Lung (tissue), 12 donors: ENCODE results near the gene SNX22. TPM values are rescaled to one million over a fixed set of nuclear protein-coding genes. Genes with fewer than 3 reads are reported as not detected.
A peak's percentile ranks its signal among the peaks of the same experiment; 100 is the strongest.
"Not testable (repeated sequence)": the region's sequence is repeated elsewhere in the genome, so short reads cannot be mapped to it uniquely, and the experiment has no call there.

Experiments used
- ATAC-seq: fragments of 200-7000 bp; cut with Tn5 transposase; one replicate; pipeline ENCODE4 v1.9.1; 2020; ENCODE audit warnings: moderate number of reproducible peaks; ENCODE audit not compliant: insufficient read depth, low FRiP score
- DNase-seq, 3 donors: peaks; one replicate each; pipeline ENCODE4 v3.0.0-alpha.2; 2013 to 2017
- H3K27ac ChIP-seq, 2 donors: one replicate each; pipeline ENCODE4 v1.5.1; 2013; ENCODE audit warnings: mild to moderate bottlenecking in 2 of 2, moderate library complexity in 2 of 2, control low read depth in 1 of 2, inconsistent platforms in 1 of 2, low read depth in 1 of 2, low read length in 1 of 2
- H3K27me3 ChIP-seq, 3 donors: one replicate each; pipeline ENCODE4 v1.5.1; 2013; ENCODE audit warnings: low read length in 2 of 3; ENCODE audit not compliant: control insufficient read depth in 3 of 3, insufficient read depth in 3 of 3
- H3K36me3 ChIP-seq, 4 donors: one replicate each; pipeline ENCODE4 v1.5.1; 2013; ENCODE audit warnings: low read length in 4 of 4, mild to moderate bottlenecking in 1 of 4, moderate library complexity in 1 of 4; ENCODE audit not compliant: control insufficient read depth in 4 of 4, insufficient read depth in 4 of 4
- H3K4me1 ChIP-seq, 5 donors: one replicate each; pipeline ENCODE4 v1.5.1; 2013; ENCODE audit warnings: low read length in 5 of 5, mild to moderate bottlenecking in 2 of 5, moderate library complexity in 1 of 5; ENCODE audit not compliant: control insufficient read depth in 5 of 5, insufficient read depth in 5 of 5
- H3K4me3 ChIP-seq: one replicate; pipeline ENCODE4 v1.5.1; 2013; ENCODE audit warnings: mild to moderate bottlenecking, control low read depth, moderate library complexity
- H3K9ac ChIP-seq, 2 donors: one replicate each; pipeline ENCODE4 v1.5.1; 2013; ENCODE audit warnings: low read length in 2 of 2, control low read depth in 1 of 2; ENCODE audit not compliant: insufficient read depth in 1 of 2
- H3K9me3 ChIP-seq, 4 donors: one replicate each; pipeline ENCODE4 v1.5.1; 2013; ENCODE audit warnings: low read length in 3 of 4, mild to moderate bottlenecking in 1 of 4, moderate library complexity in 1 of 4; ENCODE audit not compliant: control insufficient read depth in 4 of 4, insufficient read depth in 3 of 4
- CTCF ChIP-seq: IDR thresholded peaks from 2 replicates; pipeline ENCODE4 v1.5.1; 2012; ENCODE audit warnings: mild to moderate bottlenecking; ENCODE audit errors: control extremely low read depth, extremely low read depth
- WGBS, 2 donors: extraction: QIAGEN DNeasy Blood & Tissue Kit; methylation state at CpG; one replicate each; pipeline ENCODE4 v1.1.7; 2013; 5-methylcytosine and 5-hydroxymethylcytosine counted together
- polyA plus RNA-seq, 2 donors: library from polyadenylated mRNA; stranded (reverse); fragments of 200-250 nt; gene quantifications; one replicate each; pipeline ENCODE4 v1.2.1, GENCODE V29; 2013
- total RNA-seq, 2 donors: library from RNA; depleted of rRNA in 1 of 2; stranded (reverse); fragments of >200 nt in 1 of 2; gene quantifications; one replicate each; pipeline ENCODE4 v1.2.1, GENCODE V29; 2014 to 2021
- donor health status: control.
- donor health status: control.
- donor health status: Bipolar disorder and iron deficiency.
- donor health status: healthy.
- donor health status: DM: yes; HTN: yes; CAD: no.

The SNX22 gene
- total and polyA plus RNA-seq, 4 donors, result 3.4 to 20.3 (median 9.2) TPM

DNA sequence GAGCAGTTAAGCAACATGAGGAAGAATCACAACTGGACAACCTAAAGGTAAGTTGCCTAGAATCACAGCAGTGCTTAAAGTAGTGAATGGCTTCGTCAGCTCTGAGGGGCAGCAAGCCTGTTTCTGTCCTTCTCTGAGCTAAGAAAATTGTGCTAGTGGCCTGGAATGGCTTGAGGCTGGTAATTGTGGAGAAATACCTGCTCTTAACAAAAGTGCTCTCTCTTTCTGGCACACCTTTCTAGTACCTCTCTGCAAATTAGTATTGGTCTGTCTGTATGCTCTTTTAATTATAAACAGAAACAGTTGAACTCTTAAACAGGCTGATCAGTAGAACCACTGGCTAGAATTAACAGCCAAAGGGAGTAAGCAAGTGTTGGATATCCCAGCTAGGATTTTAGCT lies 44.2 kb upstream of the SNX22 start:
- Histone ChIP-seq H3K4me1 (peaks cover 0 to 37% (median 8%) of the 10 kb centered on the region in 5 donors), H3K9ac (no peak overlapping the region), H3K36me3 (peaks cover 0 to 2% (median 0%) of the 10 kb centered on the region in 4 donors), H3K27ac (no peak overlapping the region), H3K27me3 (peaks cover 0 to 2% (median 0%) of the 10 kb centered on the region in 3 donors), H3K4me3 (no peak overlapping the region), H3K9me3 (no peaks in the 10 kb centered on the region)
- DNase-seq, result no peak
- no peak for TF ChIP-seq CTCF
- WGBS, 2 donors, result 66 to 89% methylated on average over 1 of the region's 1 CpG
- no peak for ATAC-seq

DNA sequence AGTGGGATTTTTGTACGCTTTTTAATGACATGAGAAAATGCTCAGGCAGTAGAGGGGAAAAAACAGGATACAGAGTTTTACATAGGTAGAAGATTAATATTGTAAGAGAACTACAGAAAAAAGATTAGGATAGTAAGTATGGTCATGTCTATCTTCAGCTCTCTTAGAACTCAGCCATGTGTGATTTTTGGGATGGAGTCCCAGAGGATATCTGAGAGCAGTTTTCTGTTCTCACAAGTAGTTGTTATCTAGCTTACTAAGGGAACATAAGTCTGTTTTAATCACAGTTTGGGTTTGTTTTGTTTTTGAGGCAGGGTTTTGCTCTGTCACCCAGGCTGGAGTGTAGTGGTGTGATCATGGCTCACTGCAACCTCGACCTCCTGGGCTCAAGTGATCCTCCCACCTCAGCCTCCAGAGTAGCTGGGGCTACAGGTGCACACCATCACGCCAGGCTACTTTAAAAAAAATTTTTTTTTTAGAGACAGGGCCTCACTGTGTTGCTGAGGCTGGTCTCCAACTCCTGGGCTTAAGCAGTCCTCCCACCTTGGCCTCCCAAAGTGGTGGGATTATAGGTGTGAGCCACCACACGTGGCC lies 41.3 kb upstream of the SNX22 start:
- Histone ChIP-seq H3K36me3 (peaks cover 0 to 19% (median 10%) of the 10 kb centered on the region in 4 donors), H3K27ac (peak overlapping the region in 1 of 2 donors; percentile 21), H3K4me1 (peaks cover 0 to 39% (median 11%) of the 10 kb centered on the region in 5 donors)
- not testable (repeated sequence) for H3K9ac ChIP-seq, H3K27me3 ChIP-seq, DNase-seq, H3K9me3 ChIP-seq, H3K4me3 ChIP-seq, ATAC-seq
- 88 to 90% methylated on average over 4 of the region's 4 CpGs for WGBS, 2 donors

- Histone ChIP-seq H3K9me3 (no peaks in the 10 kb centered on the region), H3K9ac (peak overlapping the region in 1 of 2 donors; percentile 26), H3K4me3 (no peak overlapping the region), H3K4me1 (peaks cover 0 to 35% (median 11%) of the 10 kb centered on the region in 5 donors), H3K27ac (peak overlapping the region in 1 of 2 donors; percentile 21), H3K36me3 (peaks cover 0 to 25% (median 14%) of the 10 kb centered on the region in 4 donors), H3K27me3 (peaks cover 0 to 2% (median 0%) of the 10 kb centered on the region in 3 donors)
- ATAC-seq, result no peak
- 66 to 69% methylated on average over 3 of the region's 3 CpGs for WGBS, 2 donors
- DNase-seq, result no peak
- TF ChIP-seq CTCF, result no peak
Measured at GRCh38 chr15:64110950-64111678, 40.4 kb upstream of the SNX22 start.

- no peak for ATAC-seq
- no peak for TF ChIP-seq CTCF
- H3K4me1 ChIP-seq, result peaks cover 0 to 30% (median 11%) of the 10 kb centered on the region in 5 donors
- peaks cover 0 to 2% (median 0%) of the 10 kb centered on the region in 3 donors for H3K27me3 ChIP-seq
- no peaks in the 10 kb centered on the region for H3K9me3 ChIP-seq
- no peak overlapping the region for H3K27ac ChIP-seq
- H3K36me3 ChIP-seq, result peaks cover 0 to 28% (median 14%) of the 10 kb centered on the region in 4 donors
- no peak for DNase-seq
- H3K4me3 ChIP-seq, result no peak overlapping the region
- H3K9ac ChIP-seq, result peak overlapping the region in 1 of 2 donors; percentile 26
- 84 to 90% methylated on average over 3 of the region's 3 CpGs for WGBS, 2 donors
Measured at GRCh38 chr15:64111679-64112050, 39.9 kb upstream of the SNX22 start.
